Fibroblast of lung (primary cell): Measurements from ENCODE around the gene PLA2G2C. TPM values are rescaled to one million over a fixed set of nuclear protein-coding genes. Genes with fewer than 3 reads are reported as not detected.
"Not testable (repeated sequence)": the region's sequence is repeated elsewhere in the genome, so short reads cannot be mapped to it uniquely, and the experiment has no call there.

Source experiments
- DNase-seq, 2 donors: peaks; one replicate each; pipeline versions ENCODE4 v3.0.0 to v3.0.0-alpha.2; 2010; ENCODE audit warnings: low read depth in 2 of 2
- H2AFZ ChIP-seq: 2 replicates; pipeline ENCODE4 v1.5.1; 2012; ENCODE audit warnings: low read length, control low read depth, inconsistent platforms
- H3K27ac ChIP-seq: 2 replicates; pipeline ENCODE4 v1.5.1; 2011; ENCODE audit warnings: low read length, control low read depth; ENCODE audit not compliant: insufficient read depth
- H3K27me3 ChIP-seq: 2 replicates; pipeline ENCODE4 v1.5.1; 2011; ENCODE audit warnings: mild to moderate bottlenecking, low read length; ENCODE audit not compliant: control insufficient read depth, insufficient read depth
- H3K36me3 ChIP-seq: 2 replicates; pipeline ENCODE4 v1.5.1; 2011; ENCODE audit warnings: low read length; ENCODE audit not compliant: control insufficient read depth, insufficient read depth
- H3K4me1 ChIP-seq: 2 replicates; pipeline ENCODE4 v1.5.1; 2011; ENCODE audit warnings: low read length; ENCODE audit not compliant: control insufficient read depth, insufficient read depth; ENCODE audit errors: extremely low read depth
- H3K4me2 ChIP-seq: 2 replicates; pipeline ENCODE4 v1.5.1; 2011; ENCODE audit warnings: low read length, control low read depth; ENCODE audit not compliant: insufficient read depth; ENCODE audit errors: extremely low read depth
- H3K4me3 ChIP-seq, 4 experiments: fragments of 200-600 bp in 1 of 4; sonication (generic) in 1 of 4; replicated peaks in 1 of 4; 2 replicates each; pipeline ENCODE4 v1.5.1; 2011 to 2016; ENCODE audit warnings: low read length in 4 of 4, low read depth in 3 of 4, mild to moderate bottlenecking in 3 of 4, control low read depth in 2 of 4, inconsistent platforms in 1 of 4, mixed read lengths in 1 of 4; ENCODE audit not compliant: insufficient read depth in 1 of 4; ENCODE audit errors: control extremely low read depth in 1 of 4
- H3K79me2 ChIP-seq: 2 replicates; pipeline ENCODE4 v1.5.1; 2012; ENCODE audit warnings: mild to moderate bottlenecking, low read length, inconsistent platforms; ENCODE audit not compliant: control insufficient read depth, insufficient read depth
- H3K9ac ChIP-seq: 2 replicates; pipeline ENCODE4 v1.5.1; 2011; ENCODE audit warnings: mild to moderate bottlenecking, low read length, control low read depth; ENCODE audit not compliant: insufficient read depth
- H3K9me3 ChIP-seq: 2 replicates; pipeline ENCODE4 v1.5.1; 2012; ENCODE audit warnings: low read depth, low read length; ENCODE audit not compliant: control insufficient read depth, insufficient read depth
- H4K20me1 ChIP-seq: 2 replicates; pipeline ENCODE4 v1.5.1; 2011; ENCODE audit warnings: low read length; ENCODE audit not compliant: control insufficient read depth, insufficient read depth; ENCODE audit errors: extremely low read depth
- EZH2 ChIP-seq: IDR thresholded peaks from 2 replicates; pipeline ENCODE4 v1.5.1; 2012; ENCODE audit warnings: low read length, control low read depth, mild to moderate bottlenecking; ENCODE audit errors: missing control alignments
- polyA plus RNA-seq, 2 donors: library from polyadenylated mRNA; depleted of rRNA in 1 of 2; stranded (reverse) in 1 of 2; unstranded in 1 of 2; fragments of >200 nt; gene quantifications; 2 replicates each; pipeline ENCODE4 v1.2.1, GENCODE V29; 2011 to 2012; ENCODE audit warnings: missing spikeins in 1 of 2
- total RNA-seq: library from RNA; depleted of rRNA; stranded (reverse); fragments of >200 nt; gene quantifications from 2 replicates; pipeline ENCODE4 v1.2.1, GENCODE V29; 2014
- TF ChIP-seq, protein P1 (sequence below), 2 donors: IDR thresholded peaks in 1 of 2; conservative IDR thresholded peaks in 1 of 2; 1 replicate in 1 of 2; 2 replicates in 1 of 2; pipeline ENCODE4 v1.5.1; 2011 to 2012; ENCODE audit warnings: low read length in 2 of 2, control low read depth in 1 of 2, inconsistent platforms in 1 of 2, low read depth in 1 of 2, mild to moderate bottlenecking in 1 of 2

The PLA2G2C gene
- total and polyA plus RNA-seq, 2 donors (not counting 1 experiment from before 2014, with no cell fraction given) = not detected

- Histone ChIP-seq H3K9me3 (no peaks in the 10 kb centered on the region), H2AFZ (no peak overlapping the region)
- TF ChIP-seq, protein P1, sequence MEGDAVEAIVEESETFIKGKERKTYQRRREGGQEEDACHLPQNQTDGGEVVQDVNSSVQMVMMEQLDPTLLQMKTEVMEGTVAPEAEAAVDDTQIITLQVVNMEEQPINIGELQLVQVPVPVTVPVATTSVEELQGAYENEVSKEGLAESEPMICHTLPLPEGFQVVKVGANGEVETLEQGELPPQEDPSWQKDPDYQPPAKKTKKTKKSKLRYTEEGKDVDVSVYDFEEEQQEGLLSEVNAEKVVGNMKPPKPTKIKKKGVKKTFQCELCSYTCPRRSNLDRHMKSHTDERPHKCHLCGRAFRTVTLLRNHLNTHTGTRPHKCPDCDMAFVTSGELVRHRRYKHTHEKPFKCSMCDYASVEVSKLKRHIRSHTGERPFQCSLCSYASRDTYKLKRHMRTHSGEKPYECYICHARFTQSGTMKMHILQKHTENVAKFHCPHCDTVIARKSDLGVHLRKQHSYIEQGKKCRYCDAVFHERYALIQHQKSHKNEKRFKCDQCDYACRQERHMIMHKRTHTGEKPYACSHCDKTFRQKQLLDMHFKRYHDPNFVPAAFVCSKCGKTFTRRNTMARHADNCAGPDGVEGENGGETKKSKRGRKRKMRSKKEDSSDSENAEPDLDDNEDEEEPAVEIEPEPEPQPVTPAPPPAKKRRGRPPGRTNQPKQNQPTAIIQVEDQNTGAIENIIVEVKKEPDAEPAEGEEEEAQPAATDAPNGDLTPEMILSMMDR (conservative IDR thresholded peaks at IDR 0.05 in 1 of 2, IDR thresholded peaks at IDR 0.05 in 1 of 2; ENCODE audit: low read depth in 1 of 2, low read length in 2 of 2) = no peak
- TF ChIP-seq EZH2 = no peak
Measured at GRCh38 chr1:20137055-20137454, 49.3 kb downstream of the PLA2G2C start.

GRCh38 chr1:20136249-20136648 is 50.1 kb downstream of the PLA2G2C start:
- Histone ChIP-seq H3K4me2 (no peak overlapping the region), H3K9ac (no peak overlapping the region), H3K79me2 (no peaks in the 10 kb centered on the region), H3K4me3 (no peak overlapping the region), H3K27me3 (no peaks in the 10 kb centered on the region), H3K27ac (no peak overlapping the region), H3K36me3 (no peaks in the 10 kb centered on the region), H4K20me1 (no peaks in the 10 kb centered on the region), H3K4me1 (no peaks in the 10 kb centered on the region), H3K9me3 (no peaks in the 10 kb centered on the region), H2AFZ (no peak overlapping the region)
- no peak for DNase-seq
- TF ChIP-seq EZH2 = no peak
- TF ChIP-seq, protein P1 (conservative IDR thresholded peaks at IDR 0.05 in 1 of 2, IDR thresholded peaks at IDR 0.05 in 1 of 2; ENCODE audit: low read depth in 1 of 2, low read length in 2 of 2) = no peak

More at GRCh38 chr1:20137055-20137454, 49.3 kb downstream of the PLA2G2C start:
- Histone ChIP-seq H3K4me1 (no peaks in the 10 kb centered on the region), H4K20me1 (no peaks in the 10 kb centered on the region), H3K27me3 (no peaks in the 10 kb centered on the region), H3K4me3 (no peak overlapping the region), H3K36me3 (no peaks in the 10 kb centered on the region), H3K27ac (no peak overlapping the region), H3K4me2 (no peak overlapping the region), H3K79me2 (no peaks in the 10 kb centered on the region), H3K9ac (no peak overlapping the region)
- DNase-seq = no peak

GRCh38 chr1:20134995-20135394 is 51.3 kb downstream of the PLA2G2C start:
- no peaks in the 10 kb centered on the region for H3K4me1 ChIP-seq
- no peak for DNase-seq
- no peak for TF ChIP-seq EZH2
- TF ChIP-seq, protein P1 (conservative IDR thresholded peaks at IDR 0.05 in 1 of 2, IDR thresholded peaks at IDR 0.05 in 1 of 2; ENCODE audit: low read depth in 1 of 2, low read length in 2 of 2) = no peak

GRCh38 chr1:20130518-20130917 is 55.8 kb downstream of the PLA2G2C start:
- not testable (repeated sequence) for H3K36me3 ChIP-seq, H3K4me3 ChIP-seq, H3K9ac ChIP-seq, H3K27ac ChIP-seq, H3K79me2 ChIP-seq, H2AFZ ChIP-seq, DNase-seq, H3K4me2 ChIP-seq, H3K9me3 ChIP-seq, H3K4me1 ChIP-seq, H4K20me1 ChIP-seq, H3K27me3 ChIP-seq

More at GRCh38 chr1:20134995-20135394, 51.3 kb downstream of the PLA2G2C start:
- no peaks in the 10 kb centered on the region for H3K9me3 ChIP-seq
- no peaks in the 10 kb centered on the region for H4K20me1 ChIP-seq
- H3K4me2 ChIP-seq = no peak overlapping the region
- no peaks in the 10 kb centered on the region for H3K79me2 ChIP-seq
- no peak overlapping the region for H2AFZ ChIP-seq
- H3K36me3 ChIP-seq = no peaks in the 10 kb centered on the region
- no peak overlapping the region for H3K27ac ChIP-seq
- H3K9ac ChIP-seq = no peak overlapping the region
- H3K27me3 ChIP-seq = no peaks in the 10 kb centered on the region
- no peak overlapping the region for H3K4me3 ChIP-seq
